ENCODE data around the gene EML4.
A peak's percentile ranks its signal among the peaks of the same experiment; 100 is the strongest.

EML4 gene

GRCh38 chr2:42180300-42180699 is 11.1 kb downstream of the EML4 start:
- Mint-ChIP-seq H3K27me3 (no peaks in the 10 kb centered on the region), H3K4me3 (no peak overlapping the region), H3K9me3 (no peaks in the 10 kb centered on the region), H3K36me3 (peaks cover 34% of the 10 kb centered on the region), H3K4me1 (peaks cover 86% of the 10 kb centered on the region), H3K27ac (no peak overlapping the region)
- ATAC-seq, result no peak

- no peak for ATAC-seq
- H3K4me3 Mint-ChIP-seq, result no peak overlapping the region
- peak overlapping the region; percentile 43 for H3K27ac Mint-ChIP-seq
- no peaks in the 10 kb centered on the region for H3K27me3 Mint-ChIP-seq
- peaks cover 85% of the 10 kb centered on the region for H3K4me1 Mint-ChIP-seq
- H3K9me3 Mint-ChIP-seq, result no peaks in the 10 kb centered on the region
- peaks cover 29% of the 10 kb centered on the region for H3K36me3 Mint-ChIP-seq
Observed at GRCh38 chr2:42182654-42183308, 13.6 kb downstream of the EML4 start.

- peaks cover 29% of the 10 kb centered on the region for H3K36me3 Mint-ChIP-seq
- peak overlapping the region; percentile 41 for H3K27ac Mint-ChIP-seq
- no peak overlapping the region for H3K4me3 Mint-ChIP-seq
- H3K4me1 Mint-ChIP-seq, result peaks cover 79% of the 10 kb centered on the region
- H3K27me3 Mint-ChIP-seq, result no peaks in the 10 kb centered on the region
- peak; percentile 20 for ATAC-seq
- no peaks in the 10 kb centered on the region for H3K9me3 Mint-ChIP-seq
Observed at GRCh38 chr2:42183775-42184174, 14.6 kb downstream of the EML4 start.

- no peak for ATAC-seq
- H3K4me3 Mint-ChIP-seq, result peak overlapping the region; percentile 19
- H3K9me3 Mint-ChIP-seq, result no peaks in the 10 kb centered on the region
- H3K27me3 Mint-ChIP-seq, result no peaks in the 10 kb centered on the region
- peak overlapping the region; percentile 41 for H3K27ac Mint-ChIP-seq
- peaks cover 29% of the 10 kb centered on the region for H3K36me3 Mint-ChIP-seq
- H3K4me1 Mint-ChIP-seq, result peaks cover 74% of the 10 kb centered on the region
Observed at GRCh38 chr2:42184346-42184745, 15.2 kb downstream of the EML4 start.

GRCh38 chr2:42185220-42185921 is 16.2 kb downstream of the EML4 start:
- peaks cover 71% of the 10 kb centered on the region for H3K4me1 Mint-ChIP-seq
- no peaks in the 10 kb centered on the region for H3K9me3 Mint-ChIP-seq
- peak overlapping the region; percentile 4 for H3K27ac Mint-ChIP-seq
- peaks cover 23% of the 10 kb centered on the region for H3K36me3 Mint-ChIP-seq
- no peak for ATAC-seq
- H3K4me3 Mint-ChIP-seq, result no peak overlapping the region
- H3K27me3 Mint-ChIP-seq, result no peaks in the 10 kb centered on the region

- Mint-ChIP-seq H3K27me3 (no peaks in the 10 kb centered on the region), H3K27ac (no peak overlapping the region), H3K4me3 (no peak overlapping the region), H3K36me3 (peaks cover 26% of the 10 kb centered on the region), H3K4me1 (peaks cover 70% of the 10 kb centered on the region), H3K9me3 (no peaks in the 10 kb centered on the region)
- ATAC-seq, result no peak
Observed at GRCh38 chr2:42186366-42186765, 17.2 kb downstream of the EML4 start.

- H3K27me3 Mint-ChIP-seq, result no peaks in the 10 kb centered on the region
- ATAC-seq, result no peak
- H3K27ac Mint-ChIP-seq, result no peak overlapping the region
- H3K4me1 Mint-ChIP-seq, result peaks cover 70% of the 10 kb centered on the region
- H3K4me3 Mint-ChIP-seq, result no peak overlapping the region
- H3K9me3 Mint-ChIP-seq, result no peaks in the 10 kb centered on the region
- H3K36me3 Mint-ChIP-seq, result peaks cover 24% of the 10 kb centered on the region
Observed at GRCh38 chr2:42186945-42187632, 17.9 kb downstream of the EML4 start.

- Mint-ChIP-seq H3K4me1 (peaks cover 70% of the 10 kb centered on the region), H3K27ac (no peak overlapping the region)
Observed at GRCh38 chr2:42187886-42188285, 18.7 kb downstream of the EML4 start.

GRCh38 chr2:42189235-42189566 is 20.0 kb downstream of the EML4 start:
- Mint-ChIP-seq H3K4me1 (peaks cover 73% of the 10 kb centered on the region), H3K36me3 (peaks cover 19% of the 10 kb centered on the region), H3K4me3 (no peak overlapping the region), H3K27me3 (no peaks in the 10 kb centered on the region), H3K9me3 (no peaks in the 10 kb centered on the region), H3K27ac (no peak overlapping the region)
- no peak for ATAC-seq

More at GRCh38 chr2:42187886-42188285, 18.7 kb downstream of the EML4 start:
- Mint-ChIP-seq H3K4me3 (no peak overlapping the region), H3K27me3 (no peaks in the 10 kb centered on the region), H3K36me3 (peaks cover 19% of the 10 kb centered on the region), H3K9me3 (no peaks in the 10 kb centered on the region)
- no peak for ATAC-seq

GRCh38 chr2:42190191-42190590 is 21.0 kb downstream of the EML4 start:
- peaks cover 13% of the 10 kb centered on the region for H3K36me3 Mint-ChIP-seq
- no peak overlapping the region for H3K4me3 Mint-ChIP-seq
- H3K27me3 Mint-ChIP-seq, result no peaks in the 10 kb centered on the region
- no peak for ATAC-seq
- peaks cover 70% of the 10 kb centered on the region for H3K4me1 Mint-ChIP-seq
- no peaks in the 10 kb centered on the region for H3K9me3 Mint-ChIP-seq
- H3K27ac Mint-ChIP-seq, result peak overlapping the region; percentile 15

GRCh38 chr2:42191285-42192009 is 22.3 kb downstream of the EML4 start:
- peaks cover 62% of the 10 kb centered on the region for H3K4me1 Mint-ChIP-seq
- H3K27me3 Mint-ChIP-seq, result no peaks in the 10 kb centered on the region
- H3K4me3 Mint-ChIP-seq, result no peak overlapping the region
- no peaks in the 10 kb centered on the region for H3K9me3 Mint-ChIP-seq
- ATAC-seq, result no peak
- H3K36me3 Mint-ChIP-seq, result peaks cover 8% of the 10 kb centered on the region
- peak overlapping the region; percentile 49 for H3K27ac Mint-ChIP-seq

- Mint-ChIP-seq H3K4me3 (no peak overlapping the region), H3K27ac (peak overlapping the region; percentile 49), H3K27me3 (no peaks in the 10 kb centered on the region), H3K4me1 (peaks cover 65% of the 10 kb centered on the region), H3K36me3 (peaks cover 8% of the 10 kb centered on the region), H3K9me3 (no peaks in the 10 kb centered on the region)
- ATAC-seq, result no peak
Observed at GRCh38 chr2:42192010-42192373, 22.8 kb downstream of the EML4 start.

- Mint-ChIP-seq H3K27me3 (no peaks in the 10 kb centered on the region), H3K9me3 (no peaks in the 10 kb centered on the region), H3K36me3 (peaks cover 9% of the 10 kb centered on the region), H3K27ac (peak overlapping the region; percentile 49), H3K4me3 (no peak overlapping the region), H3K4me1 (peaks cover 62% of the 10 kb centered on the region)
- ATAC-seq, result peak; percentile 59
Observed at GRCh38 chr2:42192652-42193566, 23.8 kb downstream of the EML4 start.

- Mint-ChIP-seq H3K36me3 (peaks cover 18% of the 10 kb centered on the region), H3K4me1 (peaks cover 68% of the 10 kb centered on the region), H3K4me3 (no peak overlapping the region), H3K27ac (peak overlapping the region; percentile 46), H3K9me3 (no peaks in the 10 kb centered on the region), H3K27me3 (no peaks in the 10 kb centered on the region)
- peak; percentile 12 for ATAC-seq
Observed at GRCh38 chr2:42193722-42194187, 24.6 kb downstream of the EML4 start.

Data from stimulated activated memory B cell treated with anti-CD40 and anti-IgM and Interleukin-4, amounts not matched to agents 10 μg/mL and 1 μg/mL and 100 μg/mL, for 72 hours (primary cell).